HL-60 (cell line): ENCODE results near the gene ZFAND3.

Experiments
- DNase-seq, 2 experiments: peaks; one replicate each; pipeline ENCODE4 v3.0.0-alpha.2; 2010 to 2020; ENCODE audit warnings: low read depth in 1 of 2, low spot score in 1 of 2
- H3K27ac ChIP-seq: fragments of 250-450 bp; sonication (Bioruptor Pico); replicated peaks from 2 replicates; pipeline ENCODE4 v1.5.1; 2020; ENCODE audit warnings: mild to moderate bottlenecking, moderate library complexity
- H3K27me3 ChIP-seq: fragments of 250-450 bp; sonication (Bioruptor Pico); 2 replicates; pipeline ENCODE4 v1.5.1; 2021; ENCODE audit warnings: mild to moderate bottlenecking, moderate library complexity; ENCODE audit not compliant: insufficient read depth, poor library complexity, severe bottlenecking
- H3K4me3 ChIP-seq: replicated peaks from 2 replicates; pipeline ENCODE4 v1.5.1; 2011; ENCODE audit warnings: mild to moderate bottlenecking, control low read depth, low read length; ENCODE audit not compliant: insufficient read depth
- GABPA ChIP-seq: IDR thresholded peaks from 2 replicates; pipeline ENCODE4 v1.6.1; 2012; ENCODE audit warnings: low read depth
- POLR2AphosphoS5 ChIP-seq: IDR thresholded peaks from 2 replicates; pipeline ENCODE4 v1.6.1; 2012; ENCODE audit warnings: low read depth
- REST ChIP-seq: IDR thresholded peaks from 2 replicates; pipeline ENCODE4 v1.6.1; 2012; ENCODE audit warnings: low read depth; ENCODE audit not compliant: insufficient replicate concordance
- SPI1 ChIP-seq: IDR thresholded peaks from 2 replicates; pipeline ENCODE4 v1.6.1; 2012; ENCODE audit warnings: low read depth, mild to moderate bottlenecking, borderline replicate concordance
- TF ChIP-seq, protein P1 (sequence below): IDR thresholded peaks from one replicate; pipeline ENCODE4 v1.5.1; 2011; ENCODE audit warnings: low read length, control low read depth, inconsistent platforms; ENCODE audit not compliant: insufficient read depth

The ZFAND3 gene

DNA sequence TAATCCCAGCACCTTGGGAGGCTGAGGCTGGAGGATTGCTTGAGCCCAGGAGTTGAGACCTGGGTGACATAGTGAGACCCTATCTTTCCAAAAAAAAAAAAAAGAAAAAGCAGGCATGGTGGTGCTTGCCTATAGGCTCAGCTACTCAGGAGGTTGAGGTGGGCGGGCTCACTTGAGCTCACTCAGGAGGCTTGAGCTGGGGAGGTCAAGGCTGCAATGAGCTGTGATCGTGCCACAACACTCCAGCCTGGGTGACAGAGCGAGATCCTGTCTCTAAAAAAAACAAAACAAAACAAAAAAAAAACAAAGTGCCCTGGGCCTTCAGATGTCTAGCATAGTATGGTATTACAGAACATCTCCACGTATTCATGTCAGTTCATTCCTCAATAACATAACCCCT lies 42.9 kb downstream of the ZFAND3 start:
- no peaks in the 10 kb centered on the region for H3K27me3 ChIP-seq
- H3K27ac ChIP-seq: no peak overlapping the region
- H3K4me3 ChIP-seq: no peak overlapping the region
- no peak for TF ChIP-seq GABPA
- TF ChIP-seq REST: no peak
- DNase-seq: no peak

- no peak for DNase-seq
- no peak overlapping the region for H3K27ac ChIP-seq
- TF ChIP-seq SPI1 (no peak), POLR2AphosphoS5 (no peak), REST (no peak), GABPA (no peak)
- TF ChIP-seq, protein P1, sequence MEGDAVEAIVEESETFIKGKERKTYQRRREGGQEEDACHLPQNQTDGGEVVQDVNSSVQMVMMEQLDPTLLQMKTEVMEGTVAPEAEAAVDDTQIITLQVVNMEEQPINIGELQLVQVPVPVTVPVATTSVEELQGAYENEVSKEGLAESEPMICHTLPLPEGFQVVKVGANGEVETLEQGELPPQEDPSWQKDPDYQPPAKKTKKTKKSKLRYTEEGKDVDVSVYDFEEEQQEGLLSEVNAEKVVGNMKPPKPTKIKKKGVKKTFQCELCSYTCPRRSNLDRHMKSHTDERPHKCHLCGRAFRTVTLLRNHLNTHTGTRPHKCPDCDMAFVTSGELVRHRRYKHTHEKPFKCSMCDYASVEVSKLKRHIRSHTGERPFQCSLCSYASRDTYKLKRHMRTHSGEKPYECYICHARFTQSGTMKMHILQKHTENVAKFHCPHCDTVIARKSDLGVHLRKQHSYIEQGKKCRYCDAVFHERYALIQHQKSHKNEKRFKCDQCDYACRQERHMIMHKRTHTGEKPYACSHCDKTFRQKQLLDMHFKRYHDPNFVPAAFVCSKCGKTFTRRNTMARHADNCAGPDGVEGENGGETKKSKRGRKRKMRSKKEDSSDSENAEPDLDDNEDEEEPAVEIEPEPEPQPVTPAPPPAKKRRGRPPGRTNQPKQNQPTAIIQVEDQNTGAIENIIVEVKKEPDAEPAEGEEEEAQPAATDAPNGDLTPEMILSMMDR: no peak
- no peak overlapping the region for H3K4me3 ChIP-seq
- no peaks in the 10 kb centered on the region for H3K27me3 ChIP-seq
These were observed 43.5 kb downstream of the ZFAND3 start for GRCh38 chr6:37862992-37863391.

- H3K27me3 ChIP-seq: no peaks in the 10 kb centered on the region
These were observed 44.7 kb downstream of the ZFAND3 start for GRCh38 chr6:37864250-37864649.

More at GRCh38 chr6:37864250-37864649, 44.7 kb downstream of the ZFAND3 start:
- TF ChIP-seq, protein P1: no peak
- TF ChIP-seq GABPA (no peak), REST (no peak), SPI1 (no peak)
- Histone ChIP-seq H3K27ac (no peak overlapping the region), H3K4me3 (no peak overlapping the region)
- DNase-seq: no peak
